Bone marrow (tissue), 2 donors: ENCODE measurements around the gene COX7B2.

Source experiments
- DNase-seq, 2 donors: peaks; one replicate each; lab custom pipeline; 2025; lab: John Stamatoyannopoulos, UW

Gene COX7B2

GRCh38 chr4:46715468-46715867 is 193.6 kb downstream of the COX7B2 start:
- no peak for DNase-seq

GRCh38 chr4:46698891-46699290 is 210.2 kb downstream of the COX7B2 start:
- no peak for DNase-seq
